SK-N-SH treated with all-trans-retinoic acid at 6 μM for 48 hours (cell line): ENCODE data around the gene MRPL42.
"Not testable (repeated sequence)": the region's sequence is repeated elsewhere in the genome, so short reads cannot be mapped to it uniquely, and the experiment has no call there.

ENCODE experiments used
- CREB5 ChIP-seq: fragments of 250-450 bp; sonication (Bioruptor Pico); IDR thresholded peaks from 2 replicates; pipeline ENCODE4 v1.5.1; 2020; ENCODE audit warnings: low read depth, mild to moderate bottlenecking, moderate library complexity
- CSDC2 ChIP-seq: fragments of 250-450 bp; sonication (Bioruptor Pico); IDR thresholded peaks from 2 replicates; pipeline ENCODE4 v1.5.0; 2020; ENCODE audit warnings: mild to moderate bottlenecking, moderate library complexity
- ESRRG ChIP-seq: fragments of 250-450 bp; sonication (Bioruptor Pico); IDR thresholded peaks from 2 replicates; pipeline ENCODE4 v1.6.1; 2021; ENCODE audit warnings: mild to moderate bottlenecking
- ISL1 ChIP-seq: fragments of 250-450 bp; sonication (Bioruptor Pico); IDR thresholded peaks from 2 replicates; pipeline ENCODE4 v2.1.2; 2022; ENCODE audit warnings: mild to moderate bottlenecking, moderate library complexity
- PATZ1 ChIP-seq: fragments of 250-450 bp; sonication (Bioruptor Pico); IDR thresholded peaks from 2 replicates; pipeline ENCODE4 v1.8.0; 2020; ENCODE audit warnings: mild to moderate bottlenecking, moderate library complexity, borderline replicate concordance
- PPARA ChIP-seq: fragments of 250-450 bp; sonication (Bioruptor Pico); IDR thresholded peaks from 2 replicates; pipeline ENCODE4 v1.5.0; 2020; ENCODE audit warnings: mild to moderate bottlenecking, borderline replicate concordance
- RARB ChIP-seq: fragments of 250-450 bp; sonication (Bioruptor Pico); IDR thresholded peaks from 2 replicates; pipeline ENCODE4 v1.8.0; 2021; ENCODE audit warnings: mild to moderate bottlenecking, moderate library complexity
- SNAI2 ChIP-seq: fragments of 250-450 bp; sonication (Bioruptor Pico); IDR thresholded peaks from 2 replicates; pipeline ENCODE4 v1.5.0; 2020; ENCODE audit warnings: mild to moderate bottlenecking, moderate library complexity
- ZC3H10 ChIP-seq: fragments of 250-450 bp; sonication (Bioruptor Pico); IDR thresholded peaks from 2 replicates; pipeline ENCODE4 v1.5.1; 2021; ENCODE audit warnings: mild to moderate bottlenecking, moderate library complexity
- ZNF8 ChIP-seq: fragments of 450-650 bp; formaldehyde crosslinking; IDR thresholded peaks from 2 replicates; pipeline ENCODE4 v1.5.0; 2020; ENCODE audit warnings: mild to moderate bottlenecking, moderate library complexity

GRCh38 chr12:93492808-93493207 lies 25.5 kb downstream of the MRPL42 start:
- not testable (repeated sequence) for TF ChIP-seq PATZ1 (CRISPR knock-in tag); ZNF8 (CRISPR knock-in tag); ZC3H10 (CRISPR knock-in tag); RARB (CRISPR knock-in tag); ISL1; ESRRG (CRISPR knock-in tag); CSDC2 (CRISPR knock-in tag); SNAI2; CREB5; PPARA (CRISPR knock-in tag)
